ENCODE measurements around the gene ALDH16A1. TPM values are rescaled to one million over a fixed set of nuclear protein-coding genes. Genes with fewer than 3 reads are reported as not detected.
A peak's percentile ranks its signal among the peaks of the same experiment; 100 is the strongest.

The ALDH16A1 gene
- total and polyA plus RNA-seq, 2 of the 8 experiments (the other 6 are each of a cell fraction or from before 2014, with no cell fraction given), result 30.5 to 34.3 TPM

GRCh38 chr19:49434907-49435583, 18.0 kb upstream of the ALDH16A1 start:
- WGBS, 2 experiments (ENCODE audit: extremely low coverage in 1 of 2, insufficient coverage in 1 of 2, insufficient read length in 1 of 2, insufficient replicate concordance in 2 of 2, low coverage in 1 of 2, low lambda C conversion rate in 2 of 2, missing lambda C conversion rate in 1 of 2), result 95% methylated on average over 18 of the region's 18 CpGs; no CpG with 5 or more reads in 1 of the 2 experiments
- FAIRE-seq, result no peak

More at GRCh38 chr19:49434907-49435583, 18.0 kb upstream of the ALDH16A1 start:
- no peaks in the 10 kb centered on the region for H3K79me1 ChIP-seq (ENCODE audit: low read depth, low read length)
- CTCF ChIA-PET (ENCODE audit: partially characterized antibody), result interaction anchor here (0.6 to 4.7 kb wide), 5 partner anchors 11 to 1991 kb away, joined by 3 to 38 read pairs (median 5); partner anchors contain the start of genes DKKL1, GFY and PTH2
- no peak overlapping the region for H3K27ac ChIP-seq (ENCODE audit: low read depth, low read length)
- H3K36me3 ChIP-seq (ENCODE audit: control insufficient read depth in 2 of 4, insufficient read depth in 4 of 4, low read length in 3 of 4), result no peaks in the 10 kb centered on the region
- no peak overlapping the region for H3K18ac ChIP-seq (ENCODE audit: extremely low read depth, low read length)
- H3K9ac ChIP-seq (replicated peaks in 1 of 4; ENCODE audit: extremely low read depth in 1 of 4, low read depth in 3 of 4, low read length in 3 of 4), result no peak overlapping the region
- peaks cover 0 to 2% of the 10 kb centered on the region in 2 experiments; a peak in 1 of 4 replicates for H3K9me3 ChIP-seq (ENCODE audit: insufficient read depth in 2 of 2, low read depth in 1 of 2, low read length in 1 of 2)
- H2BK20ac ChIP-seq (ENCODE audit: low read length), result no peak overlapping the region
- no peak overlapping the region for H2AFZ ChIP-seq (ENCODE audit: low read length)
- TF ChIP-seq SP1 (IDR thresholded peaks at IDR 0.05; ENCODE audit: low read depth, low read length) (peak; percentile 83), CHD2 (IDR thresholded peaks at IDR 0.05; ENCODE audit: low read length) (0 out of 2 replicates have a peak, but pooled peaks have one; percentile 13), SP2 (IDR thresholded peaks at IDR 0.05; ENCODE audit: low read length) (peak; percentile 15; the same call in 1 of the 2 replicates), POLR2A (IDR thresholded peaks at IDR 0.05; ENCODE audit: control extremely low read depth in 1 of 2, low read depth in 2 of 2, low read length in 2 of 2) (no peak), CEBPB (IDR thresholded peaks at IDR 0.05; ENCODE audit: low read depth, low read length) (no peak), KDM4A (IDR thresholded peaks at IDR 0.05; ENCODE audit: low read depth, low read length, severe bottlenecking) (no peak), CBX8 (IDR thresholded peaks at IDR 0.05; ENCODE audit: borderline replicate concordance, low read depth, low read length) (no peak), RBBP5 (IDR thresholded peaks at IDR 0.05; ENCODE audit: borderline replicate concordance, low read depth, low read length) (no peak), SIX5 (IDR thresholded peaks at IDR 0.05; ENCODE audit: low read depth, low read length) (no peak)
- no peak overlapping the region; a peak in 1 of 4 replicates for H3K4me2 ChIP-seq (ENCODE audit: insufficient read depth in 1 of 2, low read depth in 2 of 2, low read length in 2 of 2)
- no peak overlapping the region for H4K8ac ChIP-seq (ENCODE audit: extremely low read depth, insufficient read depth, low read length)
- peak overlapping the region; percentile 79 for H3K4ac ChIP-seq (replicated peaks; ENCODE audit: insufficient read length, low read depth, low read length)
- no peak overlapping the region; the same call in 1 of the 2 replicates for H2AK5ac ChIP-seq (ENCODE audit: low read depth, low read length)
- H3K14ac ChIP-seq (ENCODE audit: insufficient read length), result no peak overlapping the region
- H2BK120ac ChIP-seq (replicated peaks; ENCODE audit: low read depth, low read length), result no peak overlapping the region
- DNase-seq (ENCODE audit: low read depth in 1 of 2, low spot score in 2 of 2), result no peak
- no peak overlapping the region for H3K56ac ChIP-seq (replicated peaks; ENCODE audit: insufficient read length, low read depth, low read length)
- no peak overlapping the region for H3K23ac ChIP-seq (ENCODE audit: insufficient read length)
- POLR2A ChIA-PET (ENCODE audit: partially characterized antibody), result interaction anchor here (0.7 to 2.3 kb wide), 9 partner anchors 10 to 126 kb away, joined by 3 to 17 read pairs (median 4); partner anchors contain the start of genes GFY and RPL13A
- no peak overlapping the region for H4K91ac ChIP-seq (replicated peaks; ENCODE audit: insufficient read length, low read length)
- H2BK12ac ChIP-seq (ENCODE audit: low read depth, low read length), result no peak overlapping the region
- H3K23me2 ChIP-seq (ENCODE audit: low read depth, low read length), result peaks cover 9% of the 10 kb centered on the region; the same call in 1 of the 2 replicates
- peaks cover 23 to 62% (median 51%) of the 10 kb centered on the region in 4 experiments; a peak in 6 of 7 replicates for H3K27me3 ChIP-seq (replicated peaks in 1 of 4; ENCODE audit: control insufficient read depth in 3 of 4, extremely low read depth in 1 of 4, insufficient read depth in 3 of 4, low read length in 3 of 4)
- H4K5ac ChIP-seq (ENCODE audit: insufficient read length, low read depth, low read length), result no peak overlapping the region
- H4K20me1 ChIP-seq (replicated peaks in 1 of 2; ENCODE audit: control insufficient read depth in 1 of 2, insufficient read depth in 2 of 2, low read length in 2 of 2), result no peaks in the 10 kb centered on the region
- H2BK15ac ChIP-seq (ENCODE audit: low read length), result peak overlapping the region; percentile 1; the same call in 1 of the 2 replicates
- peaks cover 0 to 21% (median 12%) of the 10 kb centered on the region in 4 experiments; a peak in 5 of 7 replicates for H3K4me1 ChIP-seq (replicated peaks in 1 of 4; ENCODE audit: control insufficient read depth in 3 of 4, insufficient read depth in 4 of 4, low read length in 3 of 4)
- no peak overlapping the region for H3K4me3 ChIP-seq (ENCODE audit: extremely low read depth in 1 of 4, insufficient read depth in 2 of 4, low read depth in 3 of 4, low read length in 4 of 4)
- H3K79me2 ChIP-seq (ENCODE audit: control insufficient read depth in 1 of 2, insufficient read depth in 2 of 2, low read length in 2 of 2), result no peaks in the 10 kb centered on the region
- no peak overlapping the region for H2BK5ac ChIP-seq (ENCODE audit: low read depth, low read length)

Measured in H1 (cell line).